K562 (cell line): ENCODE data around the gene ARID3A. TPM values are rescaled to one million over a fixed set of nuclear protein-coding genes. Genes with fewer than 3 reads are reported as not detected.

Source experiments
- ATAC-seq: fragments of 200-7000 bp; cut with Tn5 transposase; 3 replicates; pipeline ENCODE4 v1.9.1; 2020; ENCODE audit warnings: moderate library complexity
- BruUV-seq: library from RNA; stranded (reverse); fragments of 400-500 nt; replicated peaks from 2 replicates; lab custom pipeline; 2021; lab: Mats Ljungman, UMichigan
- CTCF ChIA-PET: fragments of 300-600 bp; formaldehyde crosslinking; extraction: SDS; loops from one replicate; lab custom pipeline; 2021; ENCODE audit warnings: low intra/inter-chr PET ratio; lab: Yijun Ruan, JAX
- POLR2A ChIA-PET: fragments of 300-600, 350-650 bp; sonication (Branson Sonifier 250); formaldehyde crosslinking; extraction: SDS; loops from one replicate; lab custom pipeline; 2021; ENCODE audit warnings: antibody characterized with exemption, inconsistent platforms; lab: Yijun Ruan, JAX
- DNase-seq, 4 experiments: peaks; one replicate each; pipeline versions ENCODE4 v3.0.0 to v3.0.0-alpha.2; 2011 to 2018; ENCODE audit warnings: low spot score in 3 of 4, mixed read lengths in 3 of 4; ENCODE audit errors: extremely low read depth in 1 of 4
- FAIRE-seq: peaks from 2 replicates; lab custom pipeline; 2011; peaks lifted over from hg19 to GRCh38; lab: Jason Lieb, UNC
- H2AFZ ChIP-seq: 2 replicates; pipeline ENCODE4 v1.6.0; 2011; ENCODE audit warnings: low read depth, low read length, control low read depth, inconsistent platforms
- H3K27ac ChIP-seq: fragments of 200-600 bp; 3 replicates; pipeline ENCODE4 v1.8.0; 2011; ENCODE audit warnings: low read depth, mild to moderate bottlenecking, control low read depth, inconsistent platforms, low read length, moderate library complexity, mixed read lengths; ENCODE audit errors: extremely low read depth
- H3K27me3 ChIP-seq, 2 experiments: fragments of 300-600 bp in 1 of 2; 2 replicates in 1 of 2; 3 replicates in 1 of 2; pipeline versions ENCODE4 v1.6.0 to v1.8.0; 2011; ENCODE audit warnings: inconsistent platforms in 2 of 2, low read length in 2 of 2, mild to moderate bottlenecking in 1 of 2, mixed read lengths in 1 of 2, moderate library complexity in 1 of 2; ENCODE audit not compliant: control insufficient read depth in 2 of 2, insufficient read depth in 2 of 2
- H3K36me3 ChIP-seq: fragments of 300-600 bp; 3 replicates; pipeline ENCODE4 v1.8.0; 2011; ENCODE audit warnings: mild to moderate bottlenecking, low read length, inconsistent platforms; ENCODE audit not compliant: control insufficient read depth, insufficient read depth
- H3K4me1 ChIP-seq, 2 experiments: fragments of 200-600 bp in 1 of 2; replicated peaks in 1 of 2; 2 replicates in 1 of 2; 3 replicates in 1 of 2; pipeline versions ENCODE4 v1.5.1 to v1.8.0; 2011; ENCODE audit warnings: inconsistent platforms in 2 of 2, low read length in 2 of 2, mild to moderate bottlenecking in 1 of 2, mixed read lengths in 1 of 2, moderate library complexity in 1 of 2; ENCODE audit not compliant: control insufficient read depth in 2 of 2, insufficient read depth in 2 of 2
- H3K4me2 ChIP-seq: 2 replicates; pipeline ENCODE4 v1.6.1; 2011; ENCODE audit warnings: low read length, control low read depth, inconsistent platforms, mixed read lengths; ENCODE audit not compliant: insufficient read depth
- H3K4me3 ChIP-seq: fragments of 200-600 bp; sonication (generic), shearing (Covaris generic); 2 replicates; pipeline ENCODE4 v1.5.1; 2016; ENCODE audit warnings: control low read depth, inconsistent platforms
- H3K79me2 ChIP-seq: fragments of 200-600 bp; 3 replicates; pipeline ENCODE4 v1.8.0; 2011; ENCODE audit warnings: low read length, inconsistent platforms; ENCODE audit not compliant: control insufficient read depth, insufficient read depth
- H3K9ac ChIP-seq, 2 experiments: 2 replicates each; pipeline versions ENCODE4 v1.6.0 to v1.6.1; 2011; ENCODE audit warnings: low read depth in 2 of 2, low read length in 2 of 2, control low read depth in 1 of 2, inconsistent platforms in 1 of 2, mild to moderate bottlenecking in 1 of 2, mixed read lengths in 1 of 2; ENCODE audit not compliant: insufficient read depth in 1 of 2
- H3K9me1 ChIP-seq: one replicate; pipeline ENCODE4 v1.6.0; 2011; ENCODE audit warnings: inconsistent platforms, mild to moderate bottlenecking, low read length, moderate library complexity; ENCODE audit not compliant: control insufficient read depth, insufficient read depth
- H3K9me3 ChIP-seq: replicated peaks from 2 replicates; pipeline ENCODE4 v1.5.1; 2011; ENCODE audit warnings: low read depth, low read length, inconsistent platforms; ENCODE audit not compliant: control insufficient read depth, insufficient read depth
- H4K20me1 ChIP-seq: replicated peaks from 2 replicates; pipeline ENCODE4 v1.6.1; 2011; ENCODE audit warnings: low read length, inconsistent platforms, mixed read lengths; ENCODE audit not compliant: control insufficient read depth, insufficient read depth
- C11orf30 ChIP-seq: fragments of 450-650 bp; IDR thresholded peaks from 2 replicates; pipeline ENCODE4 v1.6.1; 2016; ENCODE audit warnings: low read depth, mild to moderate bottlenecking
- CTCFL ChIP-seq: IDR thresholded peaks from 2 replicates; pipeline ENCODE4 v1.6.1; 2011; ENCODE audit warnings: borderline replicate concordance, low read depth, mild to moderate bottlenecking, moderate library complexity, low read length; ENCODE audit not compliant: insufficient read depth, poor library complexity, severe bottlenecking
- GMEB1 ChIP-seq: fragments of 250-450 bp; sonication (Bioruptor Pico); IDR thresholded peaks from 2 replicates; pipeline ENCODE4 v1.4.0; 2020; ENCODE audit warnings: mild to moderate bottlenecking
- KDM4B ChIP-seq, 2 experiments: fragments of 450-650 bp in 1 of 2; sonication (generic) in 1 of 2; IDR thresholded peaks; 2 replicates each; pipeline ENCODE4 v1.6.1; 2016 to 2017; ENCODE audit warnings: borderline replicate concordance in 2 of 2, antibody characterized with exemption in 1 of 2, low read depth in 1 of 2, mild to moderate bottlenecking in 1 of 2
- PHF8 ChIP-seq: fragments of 200-600 bp; sonication (generic); IDR thresholded peaks from 2 replicates; pipeline ENCODE4 v1.6.1; 2012; ENCODE audit warnings: mixed run types, mild to moderate bottlenecking, inconsistent platforms, low read length, moderate library complexity, borderline replicate concordance
- PKNOX1 ChIP-seq: fragments of 450-650 bp; IDR thresholded peaks from 2 replicates; pipeline ENCODE4 v1.6.1; 2016
- POLR2AphosphoS5 ChIP-seq: IDR thresholded peaks from 2 replicates; pipeline ENCODE4 v1.6.1; 2011; ENCODE audit warnings: mild to moderate bottlenecking, low read depth, low read length, moderate library complexity; ENCODE audit not compliant: control insufficient read depth, insufficient read depth
- RBFOX2 ChIP-seq: fragments of 200-400 bp; formaldehyde crosslinking; IDR thresholded peaks from 2 replicates; pipeline ENCODE4 v1.6.1; 2017; ENCODE audit warnings: low read depth, mild to moderate bottlenecking, low read length, moderate library complexity
- SIN3A ChIP-seq, 2 experiments: fragments of 150-350 bp in 1 of 2; IDR thresholded peaks; 2 replicates each; pipeline ENCODE4 v1.6.1; 2011 to 2016; ENCODE audit warnings: borderline replicate concordance in 2 of 2, low read depth in 2 of 2, low read length in 2 of 2, mild to moderate bottlenecking in 2 of 2, moderate library complexity in 2 of 2; ENCODE audit not compliant: control insufficient read depth in 1 of 2
- TBP ChIP-seq: optimal IDR thresholded peaks from 2 replicates; pipeline ENCODE3; 2011; ENCODE audit warnings: low read depth, low read length, improper control_type of control experiment
- ZBTB7A ChIP-seq: IDR thresholded peaks from 2 replicates; pipeline ENCODE4 v1.6.1; 2011; ENCODE audit warnings: low read depth, mild to moderate bottlenecking, low read length, moderate library complexity, borderline replicate concordance; ENCODE audit not compliant: control insufficient read depth
- ZNF561 ChIP-seq: fragments of 450-650 bp; formaldehyde crosslinking; conservative IDR thresholded peaks from 2 replicates; pipeline ENCODE4 v1.4.0; 2020; ENCODE audit warnings: mild to moderate bottlenecking, moderate library complexity
- WGBS: fragments of 100-300 bp; shearing (Covaris generic); methylation state at CpG from one replicate; pipeline ENCODE4 v1.1.6; 2016; ENCODE audit warnings: low coverage, mixed read lengths; ENCODE audit not compliant: insufficient coverage; ENCODE audit errors: missing lambda C conversion rate; 5-methylcytosine and 5-hydroxymethylcytosine counted together
- in situ Hi-C: fragments of 300-500 bp; cut with MboI; formaldehyde crosslinking; loops from 4 replicates; pipeline ENCODE4 v1.15.0; 2018; ENCODE audit warnings: inconsistent platforms, mixed read lengths
- intact Hi-C: fragments of 100-400 bp; cut with micrococcal nuclease; formaldehyde crosslinking; loops from 2 replicates; pipeline ENCODE4 v1.14.2; 2022
- polyA plus RNA-seq, 8 experiments: library from polyadenylated mRNA; depleted of rRNA in 4 of 8; stranded (reverse) in 5 of 8; unstranded in 3 of 8; fragments of >200 nt; fragmentation: Nextera tagmentation in 2 of 8; fragmentation: Illumina TruSeq in 1 of 8; extraction: Ambion mirVana in 2 of 8; extraction: Trizol in 1 of 8; gene quantifications; 2 replicates each; pipeline versions ENCODE4 v1.2.1 to v1.2.3, GENCODE V29; 2011 to 2014; ENCODE audit warnings: inconsistent platforms in 1 of 8, missing spikeins in 1 of 8
- total RNA-seq, 7 experiments: library from RNA; depleted of rRNA in 6 of 7; stranded (reverse); fragments of >200 nt in 6 of 7; fragmentation: Illumina TruSeq in 2 of 7; extraction: Trizol in 2 of 7; gene quantifications; 2 replicates each; pipeline versions ENCODE4 v1.2.1 to v1.2.3, GENCODE V29; 2011 to 2021; ENCODE audit warnings: low replicate concordance in 1 of 7

ARID3A gene
- total and polyA plus RNA-seq, 9 of the 15 experiments (the other 6 are each of a cell fraction or from before 2014, with no cell fraction given): 1.4 to 118 (median 31.2) TPM

- POLR2A ChIA-PET: interaction anchor here (0.6 to 1.0 kb wide), 4 partner anchors 10 to 120 kb away, joined by 3 to 4 read pairs (median 4); partner anchors contain the start of gene PTBP1
- H3K9ac ChIP-seq: peak overlapping the region; percentile 83 to 94
- H3K4me2 ChIP-seq: peak overlapping the region; percentile 84
- H3K9me3 ChIP-seq: no peaks in the 10 kb centered on the region
- peak overlapping the region; percentile 65 for H3K4me3 ChIP-seq
- no peaks in the 10 kb centered on the region for H4K20me1 ChIP-seq
- BruUV-seq: TSS peak; percentile 78
- ATAC-seq: peak; percentile 79
- peak; percentile 74 to 94 (median 83) for DNase-seq
- peak overlapping the region; percentile 89 for H3K27ac ChIP-seq
- peak overlapping the region; percentile 83 for H2AFZ ChIP-seq
- intact Hi-C loops: loop anchor here (1.0 kb wide), 1 partner anchor 146 kb away; no protein-coding TSS in a partner anchor
- peak; percentile 87 for FAIRE-seq
- peaks cover 41% of the 10 kb centered on the region for H3K79me2 ChIP-seq
- CTCF ChIA-PET: interaction anchor here (0.7 to 6.8 kb wide), 4 partner anchors 55 to 312 kb away, joined by 3 to 74 read pairs (median 8); no protein-coding TSS in a partner anchor
- peaks cover 6 to 68% of the 10 kb centered on the region in 2 experiments; a peak in 4 of 5 replicates for H3K4me1 ChIP-seq
- in situ Hi-C loops: no loop called here
- WGBS: 0% methylated on average over 27 of the region's 35 CpGs
- peaks cover 8% of the 10 kb centered on the region; the same call in 1 of the 3 replicates for H3K36me3 ChIP-seq
- no peaks in the 10 kb centered on the region for H3K27me3 ChIP-seq
- H3K9me1 ChIP-seq: no peaks in the 10 kb centered on the region
- TF ChIP-seq ZNF561 (CRISPR knock-in tag): no peak
- peak; percentile 84 for TF ChIP-seq PKNOX1
- TF ChIP-seq CTCFL: no peak
- no peak for TF ChIP-seq C11orf30
- TF ChIP-seq PHF8: peak; percentile 44; the same call in 1 of the 2 replicates
- peak in 1 of 2 experiments; percentile 90; a peak in 2 of 4 replicates for TF ChIP-seq KDM4B (IDR thresholded peaks at IDR 0.05; ENCODE audit: borderline replicate concordance in 2 of 2, low read depth in 1 of 2)
- TF ChIP-seq POLR2AphosphoS5: 0 out of 2 replicates have a peak, but pooled peaks have one; percentile 21
- TF ChIP-seq SIN3A (IDR thresholded peaks at IDR 0.05; ENCODE audit: borderline replicate concordance in 2 of 2, control insufficient read depth in 1 of 2, low read depth in 2 of 2, low read length in 2 of 2): peak; percentile 37 to 39; a peak in 2 of 4 replicates
- peak; percentile 63 for TF ChIP-seq TBP
- TF ChIP-seq ZBTB7A: peak; percentile 88; the same call in 1 of the 2 replicates
- no peak for TF ChIP-seq GMEB1 (CRISPR knock-in tag)
- peak; percentile 24; the same call in 1 of the 2 replicates for TF ChIP-seq RBFOX2
Measured at GRCh38 chr19:916645-917322, 9.1 kb upstream of the ARID3A start.
